Mucosa of descending colon (tissue), 3 donors: ENCODE data around the gene PCAT7. TPM values are rescaled to one million over a fixed set of nuclear protein-coding genes. Genes with fewer than 3 reads are reported as not detected.
A peak's percentile ranks its signal among the peaks of the same experiment; 100 is the strongest.

Experiments used
- ATAC-seq: fragments of 200-7000 bp; cut with Tn5 transposase; one replicate; pipeline ENCODE4 v1.9.1; 2020; ENCODE audit warnings: mild to moderate bottlenecking, moderate library complexity
- DNase-seq, 3 donors: peaks; one replicate each; pipeline ENCODE4 v3.0.0-alpha.2; 2020
- H3K36me3 ChIP-seq: fragments of 200-600 bp; one replicate; pipeline ENCODE4 v1.8.0; 2021; ENCODE audit warnings: low read depth, mild to moderate bottlenecking
- H3K4me1 ChIP-seq: fragments of 200-600 bp; one replicate; pipeline ENCODE4 v1.8.0; 2021; ENCODE audit warnings: low read depth, mild to moderate bottlenecking
- H3K4me3 ChIP-seq: fragments of 200-600 bp; one replicate; pipeline ENCODE4 v1.8.0; 2021; ENCODE audit warnings: mild to moderate bottlenecking
- H3K9me3 ChIP-seq: fragments of 200-600 bp; one replicate; pipeline ENCODE4 v1.8.0; 2021; ENCODE audit warnings: mild to moderate bottlenecking
- CTCF ChIP-seq: fragments of 200-600 bp; IDR thresholded peaks from one replicate; pipeline ENCODE4 v1.8.0; 2022; ENCODE audit warnings: antibody characterized with exemption, mild to moderate bottlenecking
- intact Hi-C, 2 donors: fragments of 100-400 bp; cut with DNase I in 1 of 2; cut with micrococcal nuclease in 1 of 2; formaldehyde crosslinking; loops; one replicate each; pipeline versions ENCODE4 v1.11.0 to v1.11.1; 2022; cut with DNase I, micrococcal nuclease
- total RNA-seq, 3 donors: library from RNA; stranded (reverse); fragmentation: NEBNext Ultra II Directional in 2 of 3; extraction: Animal tissue kit (Norgen Biotek cat#: 25700) in 2 of 3; gene quantifications; one replicate each; pipeline versions ENCODE4 v1.2.1 to v1.2.4, GENCODE V29; 2021 to 2023
- donor health status: DM: no; HTN: no; CAD: no; lungs with moderate emphysema.
- donor health status: DM: no; HTN: no; CAD: no.
- donor health status: DM: no; HTN: yes; CAD: no.

The PCAT7 gene
- total RNA-seq, 3 donors from 2014 or later, result 0.60 to 2.2 (median 1.2) TPM

- ATAC-seq, result peak; percentile 88
- no peak for TF ChIP-seq CTCF
- Histone ChIP-seq H3K9me3 (no peaks in the 10 kb centered on the region), H3K36me3 (no peaks in the 10 kb centered on the region), H3K4me1 (peaks cover 32% of the 10 kb centered on the region), H3K4me3 (no peak overlapping the region)
- intact Hi-C loops, result no loop called here
- peak; percentile 62 to 76 (median 72) for DNase-seq
Measured at GRCh38 chr9:94600258-94600657, 45.4 kb downstream of the PCAT7 start.

GRCh38 chr9:94600715-94601114 is 45.8 kb downstream of the PCAT7 start:
- no peak overlapping the region for H3K4me3 ChIP-seq
- no peaks in the 10 kb centered on the region for H3K36me3 ChIP-seq
- DNase-seq, result no peak
- intact Hi-C loops, result no loop called here
- H3K9me3 ChIP-seq, result no peaks in the 10 kb centered on the region
- H3K4me1 ChIP-seq, result peaks cover 33% of the 10 kb centered on the region
- no peak for TF ChIP-seq CTCF
- peak; percentile 3 for ATAC-seq

- H3K4me3 ChIP-seq, result no peak overlapping the region
- ATAC-seq, result no peak
- intact Hi-C loops, result no loop called here
- no peak for TF ChIP-seq CTCF
- no peaks in the 10 kb centered on the region for H3K36me3 ChIP-seq
- H3K4me1 ChIP-seq, result peaks cover 50% of the 10 kb centered on the region
- no peak for DNase-seq
- no peaks in the 10 kb centered on the region for H3K9me3 ChIP-seq
Measured at GRCh38 chr9:94602666-94603065, 47.8 kb downstream of the PCAT7 start.

- intact Hi-C loops, result no loop called here
- peaks cover 54% of the 10 kb centered on the region for H3K4me1 ChIP-seq
Measured at GRCh38 chr9:94603259-94604160, 48.6 kb downstream of the PCAT7 start.

GRCh38 chr9:94606646-94607422 is 52.0 kb downstream of the PCAT7 start:
- TF ChIP-seq CTCF, result no peak
- intact Hi-C loops, result no loop called here
- ATAC-seq, result peak; percentile 62

More at GRCh38 chr9:94603259-94604160, 48.6 kb downstream of the PCAT7 start:
- no peak overlapping the region for H3K4me3 ChIP-seq
- no peaks in the 10 kb centered on the region for H3K36me3 ChIP-seq
- peak; percentile 30 for TF ChIP-seq CTCF
- ATAC-seq (peak; percentile 66), DNase-seq (peak; percentile 81 to 96 (median 89))
- H3K9me3 ChIP-seq, result no peaks in the 10 kb centered on the region

More at GRCh38 chr9:94606646-94607422, 52.0 kb downstream of the PCAT7 start:
- Histone ChIP-seq H3K4me3 (no peak overlapping the region), H3K36me3 (no peaks in the 10 kb centered on the region), H3K9me3 (no peaks in the 10 kb centered on the region), H3K4me1 (peaks cover 55% of the 10 kb centered on the region)
- peak; percentile 71 to 84 (median 74) for DNase-seq
